C4-2B (cell line): ENCODE results near the gene GRB10.

Source experiments
- H3K27ac ChIP-seq: fragments of 450-650 bp; 2 replicates; pipeline ENCODE4 v1.5.1; 2017
- ZFX ChIP-seq: fragments of 450-650 bp; IDR thresholded peaks from 2 replicates; pipeline ENCODE4 v1.6.1; 2017
- TF ChIP-seq, protein P1 (sequence below): fragments of 450-650 bp; conservative IDR thresholded peaks from 2 replicates; pipeline ENCODE4 v1.5.1; 2017; ENCODE audit warnings: mild to moderate bottlenecking

Gene GRB10

GRCh38 chr7:50696810-50697582, 85.7 kb downstream of the GRB10 start:
- no peak overlapping the region for H3K27ac ChIP-seq
- no peak for TF ChIP-seq ZFX
- TF ChIP-seq, protein P1, sequence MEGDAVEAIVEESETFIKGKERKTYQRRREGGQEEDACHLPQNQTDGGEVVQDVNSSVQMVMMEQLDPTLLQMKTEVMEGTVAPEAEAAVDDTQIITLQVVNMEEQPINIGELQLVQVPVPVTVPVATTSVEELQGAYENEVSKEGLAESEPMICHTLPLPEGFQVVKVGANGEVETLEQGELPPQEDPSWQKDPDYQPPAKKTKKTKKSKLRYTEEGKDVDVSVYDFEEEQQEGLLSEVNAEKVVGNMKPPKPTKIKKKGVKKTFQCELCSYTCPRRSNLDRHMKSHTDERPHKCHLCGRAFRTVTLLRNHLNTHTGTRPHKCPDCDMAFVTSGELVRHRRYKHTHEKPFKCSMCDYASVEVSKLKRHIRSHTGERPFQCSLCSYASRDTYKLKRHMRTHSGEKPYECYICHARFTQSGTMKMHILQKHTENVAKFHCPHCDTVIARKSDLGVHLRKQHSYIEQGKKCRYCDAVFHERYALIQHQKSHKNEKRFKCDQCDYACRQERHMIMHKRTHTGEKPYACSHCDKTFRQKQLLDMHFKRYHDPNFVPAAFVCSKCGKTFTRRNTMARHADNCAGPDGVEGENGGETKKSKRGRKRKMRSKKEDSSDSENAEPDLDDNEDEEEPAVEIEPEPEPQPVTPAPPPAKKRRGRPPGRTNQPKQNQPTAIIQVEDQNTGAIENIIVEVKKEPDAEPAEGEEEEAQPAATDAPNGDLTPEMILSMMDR = peak; percentile 69

DNA sequence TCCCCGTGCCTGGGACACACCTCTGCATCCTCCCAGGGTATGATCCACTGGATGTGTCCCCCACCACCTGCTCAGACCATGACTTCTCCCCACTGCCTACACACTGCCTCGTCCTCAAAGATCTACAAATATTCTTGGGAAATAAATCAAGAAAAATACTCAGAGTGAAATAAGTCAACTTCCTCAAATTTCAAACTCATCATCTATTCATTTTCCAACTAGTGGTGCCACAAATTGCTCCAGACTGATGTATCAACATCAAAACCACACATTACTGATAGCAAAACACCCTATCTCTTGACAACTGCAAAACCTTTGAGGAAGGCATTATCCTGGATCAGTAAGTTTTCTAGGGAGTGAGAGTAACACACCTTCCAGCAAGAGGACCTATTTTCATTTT, 87.7 kb downstream of the GRB10 start:
- H3K27ac ChIP-seq = no peak overlapping the region
- TF ChIP-seq ZFX = no peak
- TF ChIP-seq, protein P1 = no peak

DNA sequence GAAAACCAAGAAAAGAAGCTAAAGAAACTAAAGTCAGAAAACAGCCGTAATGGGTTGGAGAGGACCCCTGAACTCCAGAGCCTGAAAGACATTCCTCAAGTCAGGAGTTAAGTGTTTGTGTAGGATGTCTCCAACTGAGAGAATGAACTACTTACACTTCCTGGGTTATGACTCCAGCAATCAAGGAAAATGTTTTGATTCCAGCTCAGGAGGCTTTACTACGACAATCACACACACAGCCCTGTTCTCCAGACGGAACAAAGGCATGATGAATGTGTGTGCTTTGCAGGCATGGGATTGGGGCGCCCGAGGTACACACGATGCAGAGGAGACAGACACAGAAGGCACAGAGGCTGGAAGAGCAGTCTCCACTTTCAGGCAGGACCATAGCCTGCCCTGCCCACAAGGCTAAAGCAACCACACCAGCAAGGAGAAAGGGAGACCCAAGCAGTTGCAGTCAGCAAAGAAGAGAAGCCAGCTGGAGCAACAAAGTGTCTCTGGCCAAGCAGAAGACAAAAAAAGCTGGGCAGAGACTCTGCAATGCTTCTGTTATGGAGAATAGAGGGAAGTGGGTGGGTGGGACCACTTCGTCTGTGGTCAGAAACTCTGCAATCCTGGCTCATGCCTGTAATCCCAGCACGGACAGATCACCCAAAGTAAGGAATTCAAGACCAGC, 89.1 kb downstream of the GRB10 start:
- no peak overlapping the region for H3K27ac ChIP-seq
- no peak for TF ChIP-seq ZFX
- TF ChIP-seq, protein P1 = no peak

DNA sequence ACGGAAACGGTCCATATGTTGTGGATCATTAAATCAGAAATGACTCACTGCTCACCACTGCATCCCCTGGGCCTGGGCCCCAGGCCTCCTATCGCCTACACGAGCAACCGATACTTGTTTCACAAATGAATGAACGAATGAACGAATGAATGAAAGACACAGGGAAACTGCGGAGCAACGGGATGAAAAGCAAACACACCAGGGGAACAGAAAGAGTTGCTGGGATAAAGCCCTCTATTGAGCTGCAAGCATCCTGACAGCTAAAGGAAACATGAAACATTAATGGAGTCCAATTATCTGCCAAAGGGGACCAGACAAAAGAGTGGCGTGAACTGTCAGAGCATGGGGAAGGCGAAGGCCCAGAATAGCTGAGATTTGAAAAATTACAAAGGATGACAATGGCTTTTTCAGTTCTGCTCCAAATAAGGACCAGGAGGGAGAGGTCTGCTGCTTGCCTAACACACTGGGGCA, 92.1 kb downstream of the GRB10 start:
- H3K27ac ChIP-seq = no peak overlapping the region
- no peak for TF ChIP-seq ZFX
- TF ChIP-seq, protein P1 = no peak

DNA sequence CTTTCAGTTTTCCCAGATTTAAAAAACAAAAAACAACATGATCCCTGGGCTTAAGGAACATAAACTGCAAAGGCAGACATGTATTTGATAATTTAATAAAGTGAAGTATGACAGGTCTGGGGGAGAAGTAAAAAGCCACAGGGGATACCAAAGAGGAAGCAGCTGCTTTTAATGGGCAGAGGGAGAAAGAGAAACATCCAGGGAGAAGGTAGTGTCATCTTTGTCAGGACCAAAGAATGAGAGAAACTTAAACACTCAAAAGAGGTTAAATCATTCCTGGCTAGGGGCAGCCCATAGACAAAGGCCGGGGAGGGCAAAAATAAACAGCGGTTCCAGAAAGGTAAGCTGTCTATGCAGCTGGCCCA, 94.5 kb downstream of the GRB10 start:
- H3K27ac ChIP-seq = no peak overlapping the region
- TF ChIP-seq ZFX = no peak
- TF ChIP-seq, protein P1 = no peak

DNA sequence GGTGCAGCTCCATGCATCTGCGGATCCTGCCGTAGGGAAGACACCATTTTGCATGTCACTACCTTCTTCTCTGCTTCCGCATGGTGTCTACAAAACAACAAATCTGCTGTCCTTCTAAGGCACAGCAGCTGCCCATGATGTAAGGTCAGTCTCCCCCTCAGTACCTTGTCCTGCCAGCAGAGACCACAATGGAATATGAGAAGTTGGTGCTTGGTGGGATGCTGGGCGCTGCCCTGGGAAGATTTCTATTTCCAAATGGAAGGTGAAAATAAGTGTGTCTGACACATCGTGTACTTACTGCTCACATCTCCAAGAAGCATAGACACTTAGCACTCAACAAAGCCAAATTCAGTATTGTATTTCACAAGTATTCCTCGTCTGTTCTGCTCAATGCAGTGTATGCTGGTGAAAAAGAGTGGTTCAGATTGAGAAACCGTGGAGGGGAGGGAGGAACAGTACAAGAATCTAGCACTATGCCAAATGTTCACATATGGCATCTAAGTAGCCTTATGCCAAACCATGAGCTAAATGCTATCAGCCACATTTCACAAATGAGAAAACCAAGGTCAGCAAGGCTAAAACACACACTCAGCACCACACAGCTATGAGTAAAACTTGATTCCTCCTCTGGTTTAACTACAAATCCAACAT, 95.0 kb downstream of the GRB10 start:
- TF ChIP-seq, protein P1 = no peak
- TF ChIP-seq ZFX = no peak
- no peak overlapping the region for H3K27ac ChIP-seq

- TF ChIP-seq, protein P1 = no peak
- H3K27ac ChIP-seq = no peak overlapping the region
Observed at GRCh38 chr7:50687096-50687495, 95.6 kb downstream of the GRB10 start.
